SK-N-SH (cell line): ENCODE measurements around the gene ANKRD52.

Experiments
- ELF1 ChIP-seq: IDR thresholded peaks from 2 replicates; pipeline ENCODE4 v1.4.0; 2012
- EP300 ChIP-seq, 2 experiments: IDR thresholded peaks; 2 replicates each; pipeline versions ENCODE4 v1.4.0 to v1.6.1; 2012; ENCODE audit warnings: borderline replicate concordance in 1 of 2, low read depth in 1 of 2, low read length in 1 of 2
- EZH2phosphoT487 ChIP-seq: fragments of 200-600 bp; sonication (generic); IDR thresholded peaks from 2 replicates; pipeline ENCODE4 v1.6.1; 2017; ENCODE audit warnings: low read depth, mixed run types, mild to moderate bottlenecking, antibody characterized with exemption, moderate library complexity, borderline replicate concordance
- FOSL2 ChIP-seq: IDR thresholded peaks from 2 replicates; pipeline ENCODE4 v1.4.0; 2012; ENCODE audit warnings: low read depth, mild to moderate bottlenecking, moderate library complexity, borderline replicate concordance
- FOXM1 ChIP-seq: IDR thresholded peaks from 2 replicates; pipeline ENCODE4 v1.4.0; 2012; ENCODE audit warnings: low read depth, mild to moderate bottlenecking
- GABPA ChIP-seq: IDR thresholded peaks from 2 replicates; pipeline ENCODE4 v1.4.0; 2012; ENCODE audit warnings: low read depth, mild to moderate bottlenecking
- MAX ChIP-seq: IDR thresholded peaks from 2 replicates; pipeline ENCODE4 v1.4.0; 2012; ENCODE audit warnings: low read depth
- MEF2A ChIP-seq: IDR thresholded peaks from 2 replicates; pipeline ENCODE4 v1.4.0; 2012; ENCODE audit warnings: low read depth, borderline replicate concordance
- PBX3 ChIP-seq: IDR thresholded peaks from 2 replicates; pipeline ENCODE4; 2012
- POLR2AphosphoS5 ChIP-seq: IDR thresholded peaks from 2 replicates; pipeline ENCODE4 v1.6.1; 2012; ENCODE audit warnings: low read depth, low read length
- RAD21 ChIP-seq: IDR thresholded peaks from 2 replicates; pipeline ENCODE4 v1.6.1; 2012; ENCODE audit warnings: mild to moderate bottlenecking, low read length
- RXRA ChIP-seq: IDR thresholded peaks from 2 replicates; pipeline ENCODE4 v1.4.0; 2012; ENCODE audit warnings: low read depth, mild to moderate bottlenecking, borderline replicate concordance
- TF ChIP-seq, protein P1 (sequence below): fragments of 200-600 bp; sonication (generic); IDR thresholded peaks from 2 replicates; pipeline ENCODE4 v1.6.1; 2017; ENCODE audit warnings: antibody characterized with exemption, mild to moderate bottlenecking, moderate library complexity

DNA sequence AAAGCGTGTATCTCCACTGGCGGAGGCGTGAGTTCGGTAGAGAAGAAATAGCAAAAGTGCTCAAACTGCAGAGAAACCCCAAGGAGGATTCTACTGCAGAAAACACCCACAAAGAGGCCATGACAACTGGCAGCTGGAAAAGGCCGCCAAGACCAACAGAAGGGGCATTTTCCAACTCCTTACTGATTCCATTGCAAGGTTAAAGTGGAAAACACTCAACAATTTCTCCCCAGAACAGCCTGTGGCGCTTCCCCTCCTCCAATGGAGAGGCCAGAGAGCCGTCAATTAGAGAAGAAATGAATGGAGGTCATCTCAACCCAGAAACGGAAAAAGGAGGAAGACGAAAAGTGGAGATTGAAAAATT is 618 bp upstream of the ANKRD52 start:
- TF ChIP-seq, protein P1, sequence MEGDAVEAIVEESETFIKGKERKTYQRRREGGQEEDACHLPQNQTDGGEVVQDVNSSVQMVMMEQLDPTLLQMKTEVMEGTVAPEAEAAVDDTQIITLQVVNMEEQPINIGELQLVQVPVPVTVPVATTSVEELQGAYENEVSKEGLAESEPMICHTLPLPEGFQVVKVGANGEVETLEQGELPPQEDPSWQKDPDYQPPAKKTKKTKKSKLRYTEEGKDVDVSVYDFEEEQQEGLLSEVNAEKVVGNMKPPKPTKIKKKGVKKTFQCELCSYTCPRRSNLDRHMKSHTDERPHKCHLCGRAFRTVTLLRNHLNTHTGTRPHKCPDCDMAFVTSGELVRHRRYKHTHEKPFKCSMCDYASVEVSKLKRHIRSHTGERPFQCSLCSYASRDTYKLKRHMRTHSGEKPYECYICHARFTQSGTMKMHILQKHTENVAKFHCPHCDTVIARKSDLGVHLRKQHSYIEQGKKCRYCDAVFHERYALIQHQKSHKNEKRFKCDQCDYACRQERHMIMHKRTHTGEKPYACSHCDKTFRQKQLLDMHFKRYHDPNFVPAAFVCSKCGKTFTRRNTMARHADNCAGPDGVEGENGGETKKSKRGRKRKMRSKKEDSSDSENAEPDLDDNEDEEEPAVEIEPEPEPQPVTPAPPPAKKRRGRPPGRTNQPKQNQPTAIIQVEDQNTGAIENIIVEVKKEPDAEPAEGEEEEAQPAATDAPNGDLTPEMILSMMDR: no peak
- TF ChIP-seq RXRA (no peak), FOSL2 (no peak), GABPA (no peak), POLR2AphosphoS5 (no peak), FOXM1 (no peak), PBX3 (no peak), MEF2A (no peak), RAD21 (no peak), EZH2phosphoT487 (no peak), MAX (no peak), EP300 (IDR thresholded peaks at IDR 0.05; ENCODE audit: borderline replicate concordance in 1 of 2, low read depth in 1 of 2, low read length in 1 of 2) (no peak), ELF1 (no peak)
